IPS-18a (cell line): ENCODE results near the gene ARFRP1.
"Not testable (repeated sequence)": the region's sequence is repeated elsewhere in the genome, so short reads cannot be mapped to it uniquely, and the experiment has no call there.

Experiments used
- H3K27ac ChIP-seq: one replicate; pipeline ENCODE4 v1.5.1; 2013; ENCODE audit warnings: low read length
- H3K27me3 ChIP-seq: one replicate; pipeline ENCODE4 v1.6.1; 2013; ENCODE audit warnings: mild to moderate bottlenecking, low read length; ENCODE audit not compliant: control insufficient read depth, insufficient read depth
- H3K36me3 ChIP-seq: one replicate; pipeline ENCODE4 v1.6.1; 2013; ENCODE audit warnings: low read depth, low read length; ENCODE audit not compliant: control insufficient read depth
- H3K4me1 ChIP-seq: one replicate; pipeline ENCODE4 v1.6.1; 2013; ENCODE audit warnings: low read depth, low read length; ENCODE audit not compliant: control insufficient read depth
- H3K4me3 ChIP-seq: one replicate; pipeline ENCODE4 v1.5.1; 2013; ENCODE audit warnings: low read length
- H3K9ac ChIP-seq: one replicate; pipeline ENCODE4 v1.6.1; 2013; ENCODE audit warnings: mild to moderate bottlenecking, low read length, moderate library complexity
- H3K9me3 ChIP-seq: one replicate; pipeline ENCODE4 v1.6.1; 2013; ENCODE audit warnings: low read depth, low read length; ENCODE audit not compliant: control insufficient read depth

ARFRP1 gene

DNA sequence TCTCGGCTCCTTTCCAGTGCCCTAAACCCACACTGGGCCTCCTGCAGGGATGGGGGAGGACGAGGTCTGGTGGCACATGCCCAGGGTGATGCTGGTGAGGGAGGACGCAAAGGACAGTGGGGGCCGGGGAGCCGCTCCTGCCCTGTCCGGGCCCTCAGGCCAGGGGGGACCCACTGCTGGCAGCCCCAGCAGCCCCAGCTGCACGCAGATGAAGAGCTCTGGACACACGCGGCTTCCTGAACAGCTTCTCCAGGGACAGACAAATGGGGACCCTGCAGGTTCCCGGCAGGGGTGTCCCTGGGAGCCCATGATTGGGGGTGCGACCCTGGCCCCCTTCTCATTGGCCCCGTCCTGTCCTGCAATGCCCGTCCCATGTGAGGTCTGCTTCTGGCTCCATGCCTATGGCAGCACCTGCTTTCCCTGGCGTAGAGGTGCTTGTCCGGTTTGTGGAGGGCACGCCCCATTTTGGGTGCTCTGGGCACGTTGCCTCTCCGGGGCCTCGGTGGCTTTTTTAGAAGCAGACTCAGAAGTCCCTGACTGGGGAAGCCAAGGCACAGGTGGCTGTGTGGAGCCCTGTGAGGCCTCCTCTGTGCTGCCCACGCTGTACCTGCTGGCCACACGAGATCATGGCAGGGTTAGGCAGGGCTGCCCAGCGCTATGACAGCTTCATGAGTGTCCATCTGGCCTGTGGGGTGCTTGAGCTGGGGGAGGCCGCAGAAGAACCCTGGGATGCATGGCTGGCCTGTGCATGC, 26.7 kb downstream of the ARFRP1 start:
- no peak overlapping the region for H3K4me3 ChIP-seq
- no peak overlapping the region for H3K27ac ChIP-seq
- H3K27me3 ChIP-seq, result no peaks in the 10 kb centered on the region
- no peaks in the 10 kb centered on the region for H3K4me1 ChIP-seq
- peaks cover 5% of the 10 kb centered on the region for H3K36me3 ChIP-seq
- no peak overlapping the region for H3K9ac ChIP-seq
- no peaks in the 10 kb centered on the region for H3K9me3 ChIP-seq

DNA sequence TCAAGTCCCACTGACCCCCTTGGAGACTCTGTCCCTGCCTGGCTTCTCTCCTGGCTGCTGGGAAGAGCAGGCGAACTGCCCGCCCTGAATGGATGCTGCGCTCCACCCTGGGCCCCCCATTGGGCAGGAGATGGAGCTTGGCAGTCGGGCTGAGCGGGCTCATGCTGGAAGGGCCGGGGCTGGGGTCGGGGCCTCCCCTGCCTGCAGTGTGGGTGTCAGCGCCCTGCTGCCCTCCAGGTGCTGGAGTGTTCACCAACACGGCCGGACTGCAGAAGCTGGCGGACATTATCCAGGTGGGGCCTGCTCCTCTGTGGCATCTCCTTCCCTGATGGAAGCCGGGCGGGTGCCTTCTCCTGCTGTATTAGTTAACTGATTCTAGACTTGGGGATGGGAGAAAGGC, 27.3 kb downstream of the ARFRP1 start:
- no peak overlapping the region for H3K4me3 ChIP-seq
- peaks cover 5% of the 10 kb centered on the region for H3K36me3 ChIP-seq
- H3K27ac ChIP-seq, result no peak overlapping the region
- H3K27me3 ChIP-seq, result no peaks in the 10 kb centered on the region
- no peaks in the 10 kb centered on the region for H3K9me3 ChIP-seq
- H3K4me1 ChIP-seq, result no peaks in the 10 kb centered on the region
- H3K9ac ChIP-seq, result no peak overlapping the region

- H3K9me3 ChIP-seq, result no peaks in the 10 kb centered on the region
- peaks cover 5% of the 10 kb centered on the region for H3K36me3 ChIP-seq
- H3K27me3 ChIP-seq, result no peaks in the 10 kb centered on the region
- no peak overlapping the region for H3K4me3 ChIP-seq
- no peak overlapping the region for H3K9ac ChIP-seq
- no peaks in the 10 kb centered on the region for H3K4me1 ChIP-seq
- no peak overlapping the region for H3K27ac ChIP-seq
Measured at GRCh38 chr20:63679799-63680305, 27.9 kb downstream of the ARFRP1 start.

DNA sequence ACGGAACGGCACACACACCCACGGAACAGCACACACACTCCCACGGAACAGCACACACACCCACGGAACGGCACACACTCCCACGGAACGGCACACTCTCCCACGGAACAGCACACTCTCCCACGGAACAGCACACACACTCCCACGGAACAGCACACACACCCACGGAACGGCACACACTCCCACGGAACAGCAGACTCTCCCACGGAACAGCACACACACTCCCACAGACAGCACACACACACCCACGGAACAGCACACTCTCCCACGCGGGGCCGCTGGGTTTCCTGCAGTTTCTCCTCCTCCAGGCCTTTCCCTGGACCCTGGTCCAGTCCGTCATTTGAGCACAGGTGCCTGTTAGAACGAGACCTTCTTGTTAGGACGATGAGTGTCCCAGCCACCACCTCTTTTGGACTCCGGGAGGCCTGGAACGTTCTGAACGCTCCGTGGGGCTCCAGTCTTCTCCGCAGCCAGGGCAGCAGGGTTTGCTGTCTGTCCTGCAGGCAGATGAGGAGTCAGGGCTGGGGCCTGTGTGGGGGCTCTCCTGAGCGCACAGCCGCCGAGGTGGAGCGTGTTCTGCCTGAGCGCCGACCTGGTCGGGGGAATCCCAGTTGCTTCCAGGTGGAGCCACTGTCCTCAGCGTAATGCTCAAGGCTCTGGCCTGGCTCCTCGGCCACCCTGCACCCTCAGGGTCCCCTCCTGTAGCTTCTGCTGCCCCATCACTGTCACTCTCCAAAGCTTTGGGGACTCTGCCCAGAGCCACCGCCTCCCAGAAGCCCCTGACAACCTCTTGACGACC, 28.9 kb downstream of the ARFRP1 start:
- H3K4me1 ChIP-seq, result no peaks in the 10 kb centered on the region
- H3K4me3 ChIP-seq, result no peak overlapping the region
- peaks cover 8% of the 10 kb centered on the region for H3K36me3 ChIP-seq
- H3K27me3 ChIP-seq, result no peaks in the 10 kb centered on the region
- no peak overlapping the region for H3K27ac ChIP-seq
- no peak overlapping the region for H3K9ac ChIP-seq
- no peaks in the 10 kb centered on the region for H3K9me3 ChIP-seq

GRCh38 chr20:63678071-63678470, 29.7 kb downstream of the ARFRP1 start:
- Histone ChIP-seq H3K4me1 (no peaks in the 10 kb centered on the region), H3K27ac (no peak overlapping the region), H3K27me3 (no peaks in the 10 kb centered on the region), H3K36me3 (peaks cover 11% of the 10 kb centered on the region), H3K9ac (no peak overlapping the region), H3K4me3 (no peak overlapping the region), H3K9me3 (no peaks in the 10 kb centered on the region)

DNA sequence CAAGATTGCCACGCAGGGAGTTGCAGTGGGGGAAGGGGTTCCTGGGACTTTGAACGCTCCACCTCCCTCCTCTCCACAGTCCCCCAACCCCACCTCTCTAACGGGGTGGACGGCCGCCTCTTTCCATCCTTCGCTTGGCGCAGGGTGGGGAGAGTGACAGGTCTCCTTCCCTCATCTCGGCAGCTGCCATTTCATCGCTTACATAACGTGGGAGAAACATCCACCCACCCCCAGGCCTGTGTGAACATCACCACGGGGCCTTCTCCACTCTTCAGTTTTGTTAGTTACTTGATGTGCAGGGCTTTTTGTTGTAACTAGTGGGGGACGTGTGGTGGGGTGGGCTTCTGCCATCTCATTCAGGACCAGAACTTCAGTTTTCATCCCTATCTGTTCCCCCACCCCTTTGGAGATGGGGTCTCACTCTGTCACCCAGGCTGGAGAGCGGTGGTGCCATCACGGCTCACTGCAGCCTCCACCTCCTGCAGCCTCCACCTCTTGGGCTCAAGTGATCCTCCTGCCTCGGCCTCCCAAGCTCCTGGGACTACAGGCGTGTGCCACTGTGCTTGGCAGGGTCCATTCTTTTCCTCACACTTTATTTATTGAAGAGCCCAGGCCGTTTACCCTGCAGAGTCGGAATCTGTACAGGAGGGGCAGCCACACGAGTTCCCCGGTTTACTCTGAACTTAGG, 32.0 kb downstream of the ARFRP1 start:
- H3K9ac ChIP-seq, result no peak overlapping the region
- H3K36me3 ChIP-seq, result peaks cover 14% of the 10 kb centered on the region
- no peak overlapping the region for H3K4me3 ChIP-seq
- no peak overlapping the region for H3K27ac ChIP-seq
- H3K4me1 ChIP-seq, result no peaks in the 10 kb centered on the region
- H3K9me3 ChIP-seq, result no peaks in the 10 kb centered on the region
- H3K27me3 ChIP-seq, result no peaks in the 10 kb centered on the region

- H3K36me3 ChIP-seq, result peaks cover 14% of the 10 kb centered on the region
Measured at GRCh38 chr20:63673951-63674350, 33.8 kb downstream of the ARFRP1 start.

DNA sequence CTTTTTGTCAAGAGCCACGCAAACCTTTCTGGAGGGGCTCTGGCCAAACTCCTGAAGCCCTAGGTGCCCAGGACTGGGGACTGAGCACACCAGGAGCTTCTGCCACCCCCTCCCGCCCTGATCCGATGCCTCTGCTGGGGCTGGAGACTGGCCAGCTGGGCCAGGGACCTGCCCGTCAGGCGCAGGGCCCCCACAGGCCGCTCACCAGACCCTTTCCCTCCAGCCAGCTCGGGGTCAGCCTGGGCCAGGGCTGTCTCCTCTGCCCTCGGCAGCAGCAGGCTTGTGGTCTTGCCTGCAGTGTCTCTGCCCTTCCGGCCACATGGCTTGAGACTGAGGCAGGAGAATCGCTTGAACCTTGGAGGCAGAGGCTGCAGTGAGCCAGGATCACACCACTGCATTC, 35.1 kb downstream of the ARFRP1 start:
- no peak overlapping the region for H3K27ac ChIP-seq
- H3K27me3 ChIP-seq, result no peaks in the 10 kb centered on the region
- no peak overlapping the region for H3K4me3 ChIP-seq
- H3K9ac ChIP-seq, result no peak overlapping the region
- H3K36me3 ChIP-seq, result peaks cover 15% of the 10 kb centered on the region
- no peaks in the 10 kb centered on the region for H3K4me1 ChIP-seq
- no peaks in the 10 kb centered on the region for H3K9me3 ChIP-seq

More at GRCh38 chr20:63673951-63674350, 33.8 kb downstream of the ARFRP1 start:
- Histone ChIP-seq H3K4me3 (no peak overlapping the region), H3K27me3 (no peaks in the 10 kb centered on the region), H3K27ac (no peak overlapping the region), H3K9me3 (no peaks in the 10 kb centered on the region), H3K4me1 (no peaks in the 10 kb centered on the region), H3K9ac (no peak overlapping the region)

DNA sequence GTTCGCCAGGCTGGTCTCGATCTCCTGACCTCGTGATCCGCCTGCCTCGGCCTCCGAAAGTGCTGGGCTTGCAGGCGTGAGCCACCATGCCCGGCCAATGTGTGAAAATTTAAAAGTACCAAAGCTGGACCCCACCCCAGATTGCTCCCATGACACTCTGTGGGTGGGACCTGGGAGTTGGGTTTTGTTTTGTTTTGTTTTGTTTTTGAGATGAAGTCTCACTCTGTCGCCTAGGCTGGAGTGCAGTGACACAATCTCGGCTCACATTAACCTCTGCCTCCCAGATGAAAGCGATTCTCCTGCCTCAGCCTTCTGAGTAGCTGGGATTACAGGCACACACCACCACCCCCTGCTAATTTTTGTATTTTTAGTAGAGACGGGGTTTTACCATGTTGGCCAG, 36.1 kb downstream of the ARFRP1 start:
- not testable (repeated sequence) for H3K27me3 ChIP-seq, H3K4me1 ChIP-seq, H3K27ac ChIP-seq, H3K4me3 ChIP-seq, H3K9me3 ChIP-seq, H3K9ac ChIP-seq
- H3K36me3 ChIP-seq, result peaks cover 21% of the 10 kb centered on the region

GRCh38 chr20:63668351-63668750, 39.4 kb downstream of the ARFRP1 start:
- H3K4me3 ChIP-seq, result no peak overlapping the region
- peaks cover 23% of the 10 kb centered on the region for H3K36me3 ChIP-seq
- no peaks in the 10 kb centered on the region for H3K27me3 ChIP-seq
- no peak overlapping the region for H3K9ac ChIP-seq
- no peak overlapping the region for H3K27ac ChIP-seq
- no peaks in the 10 kb centered on the region for H3K4me1 ChIP-seq
- no peaks in the 10 kb centered on the region for H3K9me3 ChIP-seq

GRCh38 chr20:63667858-63668257, 39.9 kb downstream of the ARFRP1 start:
- Histone ChIP-seq H3K36me3 (peaks cover 23% of the 10 kb centered on the region), H3K4me3 (no peak overlapping the region), H3K9me3 (no peaks in the 10 kb centered on the region), H3K27ac (no peak overlapping the region), H3K27me3 (no peaks in the 10 kb centered on the region), H3K9ac (no peak overlapping the region), H3K4me1 (no peaks in the 10 kb centered on the region)
